Activated T-helper 9 cell treated with anti-CD3 and anti-CD28 coated beads, Interleukin-2, amount 50 U/mL, for 16 hours (primary cell): ENCODE measurements around the gene PHF21B.
"Not testable (repeated sequence)": the region's sequence is repeated elsewhere in the genome, so short reads cannot be mapped to it uniquely, and the experiment has no call there.

ENCODE experiments used
- DNase-seq: peaks from one replicate; pipeline ENCODE4 v3.0.0-alpha.2; 2020; ENCODE audit warnings: low read depth

The PHF21B gene

DNA sequence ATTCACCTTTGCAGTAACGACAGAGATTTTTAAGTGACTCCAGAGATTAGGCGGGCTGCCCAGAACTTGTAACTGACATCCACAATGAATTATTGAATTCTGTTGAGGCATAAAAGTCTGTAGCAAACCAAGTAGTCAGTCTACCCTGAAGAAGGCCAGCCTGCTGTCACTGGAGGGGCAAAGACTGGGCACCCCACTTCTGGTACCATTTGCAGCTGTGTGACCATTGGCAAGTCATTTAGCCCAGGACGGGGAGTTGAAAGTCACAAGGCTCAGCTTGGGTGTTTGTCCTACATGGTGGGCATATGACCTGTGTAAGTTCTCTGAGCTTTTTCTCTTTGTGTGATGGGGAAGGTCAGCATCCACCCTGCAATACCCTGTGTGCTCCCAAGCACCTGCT is 138.0 kb downstream of the PHF21B start:
- no peak for DNase-seq

DNA sequence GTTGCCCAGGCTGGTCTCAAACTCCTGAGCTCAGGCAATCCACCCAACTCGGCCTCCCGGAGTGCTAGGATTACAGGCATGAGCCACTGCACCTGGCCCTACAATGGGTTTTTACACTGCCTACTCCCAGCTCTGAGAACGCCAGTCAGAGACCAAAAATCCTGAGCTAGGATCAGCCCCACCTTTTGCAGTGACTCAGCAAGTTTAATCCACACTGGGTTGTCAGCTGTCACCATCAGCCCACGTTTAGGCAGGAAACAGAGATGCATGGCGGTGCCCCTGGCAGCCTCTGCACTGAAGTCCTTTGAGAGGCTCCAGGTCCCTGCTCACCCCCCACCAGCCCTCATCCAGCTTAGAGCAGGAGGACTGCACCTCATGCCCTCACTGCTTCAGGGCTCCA is 139.8 kb downstream of the PHF21B start:
- no peak for DNase-seq

DNA sequence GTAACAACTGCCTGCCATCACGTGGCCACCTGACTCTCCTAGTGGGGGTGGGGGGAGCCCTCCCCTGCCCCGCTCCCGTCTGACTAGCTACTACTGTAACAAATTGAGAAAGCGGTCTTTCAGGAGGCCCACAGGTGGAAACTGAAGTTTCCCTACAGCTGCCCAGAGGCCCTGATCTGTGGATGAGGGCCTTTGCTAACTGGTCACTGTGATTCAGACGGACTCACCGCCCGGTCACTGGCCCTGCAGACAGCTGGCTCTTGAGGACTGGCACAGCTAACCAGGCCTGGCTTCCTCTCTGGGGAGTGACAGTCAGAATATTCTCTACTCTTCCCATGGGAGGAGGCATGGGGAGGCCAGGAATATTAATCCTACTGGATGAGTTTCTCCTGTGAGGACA is 140.6 kb downstream of the PHF21B start:
- no peak for DNase-seq

DNA sequence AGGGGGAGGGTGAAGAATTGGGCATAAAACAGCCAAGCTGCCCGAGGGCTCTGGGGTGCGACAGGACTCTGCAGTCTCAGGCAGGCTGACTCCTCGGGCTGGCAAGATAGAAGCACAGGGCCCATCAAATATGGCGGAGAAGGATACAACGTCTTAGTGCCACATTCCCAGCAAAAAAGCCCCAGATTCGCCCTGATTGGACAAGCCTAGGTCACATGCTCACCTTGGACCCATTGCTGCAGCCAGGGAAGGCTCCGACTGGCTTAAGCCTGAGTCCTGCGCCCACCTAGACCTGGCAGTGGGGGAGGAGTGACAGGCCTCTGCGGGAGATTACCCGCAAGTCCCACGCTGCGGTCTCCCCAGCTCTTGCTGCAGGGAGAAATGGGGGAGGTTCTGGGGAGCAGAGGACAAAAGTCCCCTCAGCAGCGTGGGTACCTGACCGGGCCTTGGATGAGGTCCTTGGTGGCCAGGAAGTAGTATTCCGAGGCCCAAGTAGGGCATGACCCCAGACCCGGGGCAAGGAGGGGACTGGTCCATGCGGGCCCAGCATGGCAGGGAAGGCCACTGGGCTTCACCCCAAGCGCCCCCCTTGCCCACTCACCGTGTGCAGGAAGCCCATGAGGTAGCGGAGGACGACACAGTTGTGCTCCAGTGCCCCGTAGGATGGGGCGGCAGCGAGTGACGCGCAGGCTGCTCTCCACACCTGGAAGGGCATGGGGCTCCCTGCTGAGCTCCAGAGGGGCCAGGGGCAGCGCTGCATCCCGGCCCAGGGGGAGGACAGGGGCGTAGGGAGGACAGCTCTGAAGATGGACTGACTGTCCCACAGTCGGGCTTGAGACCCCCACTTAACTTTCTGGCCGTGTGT is 144.4 kb downstream of the PHF21B start:
- DNase-seq: no peak

DNA sequence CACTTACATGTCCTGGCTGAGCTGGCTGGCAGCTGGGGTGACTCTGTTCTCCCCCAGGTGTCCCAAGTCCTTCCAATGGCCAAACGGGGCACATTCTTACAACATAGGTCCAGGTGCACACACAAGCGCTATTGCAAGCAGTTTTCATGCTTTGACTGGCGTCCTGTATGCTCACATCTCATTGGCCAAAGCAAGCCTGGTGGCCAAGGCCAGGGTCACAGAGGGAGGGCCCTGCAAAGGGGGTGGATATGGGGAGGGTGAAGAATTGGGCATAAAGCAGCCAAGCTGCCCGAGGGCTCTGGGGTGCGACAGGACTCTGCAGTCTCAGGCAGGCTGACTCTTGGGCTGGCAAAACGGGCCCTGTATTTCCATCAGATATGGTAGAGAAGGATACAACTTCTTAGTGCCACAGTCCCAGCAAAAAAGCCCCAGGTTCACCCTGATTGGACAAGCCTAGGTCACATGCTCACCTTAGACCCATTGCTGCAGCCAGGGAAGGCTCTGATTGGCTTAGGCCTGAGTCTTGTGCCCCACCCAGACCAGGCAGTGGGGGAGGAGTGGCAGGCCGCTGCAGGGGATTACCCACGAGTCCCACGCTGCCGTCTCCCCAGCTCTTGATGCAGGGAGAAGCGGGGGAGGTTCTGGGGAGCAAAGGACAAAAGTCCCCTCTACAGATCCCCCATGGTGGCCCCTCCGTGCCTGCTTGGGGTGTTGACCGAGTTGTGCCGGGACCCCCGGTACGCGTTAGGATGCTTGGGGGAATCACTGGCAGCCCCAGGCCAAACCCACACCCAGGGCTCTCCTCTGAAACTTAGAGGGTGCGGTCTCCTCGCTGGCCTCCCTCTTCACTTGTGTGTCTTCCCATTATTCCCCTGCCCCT is 146.6 kb downstream of the PHF21B start:
- no peak for DNase-seq

DNA sequence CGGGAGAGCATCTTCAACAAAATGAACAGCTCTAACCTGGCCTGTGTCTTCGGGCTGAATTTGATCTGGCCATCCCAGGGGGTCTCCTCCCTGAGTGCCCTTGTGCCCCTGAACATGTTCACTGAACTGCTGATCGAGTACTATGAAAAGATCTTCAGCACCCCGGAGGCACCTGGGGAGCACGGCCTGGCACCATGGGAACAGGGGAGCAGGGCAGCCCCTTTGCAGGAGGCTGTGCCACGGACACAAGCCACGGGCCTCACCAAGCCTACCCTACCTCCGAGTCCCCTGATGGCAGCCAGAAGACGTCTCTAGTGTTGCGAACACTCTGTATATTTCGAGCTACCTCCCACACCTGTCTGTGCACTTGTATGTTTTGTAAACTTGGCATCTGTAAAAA is 147.5 kb downstream of the PHF21B start:
- no peak for DNase-seq

DNA sequence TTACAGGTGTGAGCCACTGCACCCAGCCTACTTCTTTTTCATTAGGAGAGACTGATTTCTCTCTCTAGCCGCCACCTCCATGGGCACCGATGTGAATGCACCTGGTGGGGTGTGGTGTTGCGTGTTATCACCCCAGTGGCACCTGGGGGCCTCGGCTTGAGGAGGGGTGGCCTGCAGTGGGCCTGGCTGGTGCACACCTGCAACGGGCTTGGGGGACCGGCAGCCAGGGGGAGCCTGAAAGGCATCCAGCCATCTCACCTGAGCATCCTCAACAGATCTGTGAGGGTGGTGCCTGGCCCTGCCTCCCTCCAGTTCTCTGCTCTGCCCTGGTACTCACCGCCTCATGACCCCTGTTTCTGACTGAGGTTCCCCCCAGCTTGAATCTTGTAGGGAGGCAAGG is 148.6 kb downstream of the PHF21B start:
- no peak for DNase-seq

DNA sequence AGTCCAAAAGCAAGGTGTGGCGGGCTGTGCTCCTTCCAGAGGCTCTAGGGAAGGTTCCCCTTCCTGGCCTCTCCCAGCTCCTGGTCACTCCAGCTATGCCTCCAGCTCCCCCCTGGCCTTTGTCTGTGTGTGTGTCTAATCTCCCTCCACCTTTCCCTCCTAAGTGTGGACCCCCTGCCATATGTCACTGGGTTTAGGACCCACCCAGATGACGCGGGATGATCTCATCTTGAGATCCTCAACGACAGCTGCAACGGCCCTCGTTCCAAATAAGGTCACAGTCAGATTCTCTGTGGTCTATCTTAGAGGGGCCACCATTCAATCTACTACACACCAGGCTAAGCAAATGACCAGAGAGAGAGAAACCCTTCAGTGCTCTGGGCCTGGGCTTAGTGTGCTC is 149.5 kb downstream of the PHF21B start:
- DNase-seq: no peak

DNA sequence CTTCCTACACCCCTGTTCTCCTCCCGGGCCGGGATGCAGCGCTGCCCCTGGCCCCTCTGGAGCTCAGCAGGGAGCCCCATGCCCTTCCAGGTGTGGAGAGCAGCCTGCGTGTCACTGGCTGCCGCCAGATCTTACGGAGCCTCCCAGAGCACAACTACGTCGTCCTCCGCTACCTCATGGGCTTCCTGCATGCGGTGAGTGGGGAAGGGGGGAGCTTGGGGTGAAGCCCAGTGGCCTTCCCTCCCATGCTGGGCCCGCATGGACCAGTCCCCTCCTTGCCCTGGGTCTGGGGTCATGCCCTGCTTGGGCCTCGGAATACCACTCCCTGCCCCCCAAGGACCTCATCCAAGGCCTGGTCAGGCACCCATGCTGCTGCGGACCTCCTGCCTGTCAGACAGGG is 150.2 kb downstream of the PHF21B start:
- no peak for DNase-seq

DNA sequence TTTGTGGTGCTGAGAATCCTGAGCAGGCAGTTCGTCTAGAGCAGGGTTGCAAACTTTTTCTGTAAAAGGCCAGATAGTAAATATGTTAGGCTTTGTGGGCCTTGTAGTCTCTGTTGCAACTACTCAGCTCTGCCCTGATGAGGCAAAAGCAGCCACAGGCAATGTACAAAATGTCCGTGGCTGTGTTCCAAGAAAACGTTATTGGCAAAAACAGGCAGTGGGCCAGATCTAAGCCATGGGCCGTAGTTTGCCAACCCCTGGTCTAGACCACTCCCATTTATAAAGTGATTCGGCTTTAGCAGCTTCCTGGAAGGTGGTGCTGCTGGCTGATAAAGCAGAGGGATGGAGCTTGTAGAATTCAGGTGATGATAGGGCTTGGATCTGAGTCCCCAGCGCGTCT is 151.0 kb downstream of the PHF21B start:
- not testable (repeated sequence) for DNase-seq

DNA sequence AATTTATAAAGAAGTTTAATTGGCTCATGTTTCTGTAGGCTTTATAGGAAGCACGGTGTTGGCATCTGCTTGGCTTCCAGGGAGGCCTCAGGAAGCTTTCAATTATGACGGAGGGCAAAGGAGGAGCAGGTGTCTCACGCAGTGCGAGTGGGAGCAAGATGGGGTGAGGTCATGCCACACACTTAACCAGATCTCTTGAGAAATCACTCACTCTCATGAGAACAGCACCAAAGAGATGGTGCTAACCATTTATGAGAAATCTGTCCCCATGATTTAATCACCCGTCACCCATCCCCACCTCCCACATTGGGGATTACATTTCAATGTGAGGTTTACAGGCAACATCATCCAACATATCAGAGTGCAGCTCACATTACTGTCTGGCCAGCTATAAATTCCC is 153.9 kb downstream of the PHF21B start:
- DNase-seq: no peak

DNA sequence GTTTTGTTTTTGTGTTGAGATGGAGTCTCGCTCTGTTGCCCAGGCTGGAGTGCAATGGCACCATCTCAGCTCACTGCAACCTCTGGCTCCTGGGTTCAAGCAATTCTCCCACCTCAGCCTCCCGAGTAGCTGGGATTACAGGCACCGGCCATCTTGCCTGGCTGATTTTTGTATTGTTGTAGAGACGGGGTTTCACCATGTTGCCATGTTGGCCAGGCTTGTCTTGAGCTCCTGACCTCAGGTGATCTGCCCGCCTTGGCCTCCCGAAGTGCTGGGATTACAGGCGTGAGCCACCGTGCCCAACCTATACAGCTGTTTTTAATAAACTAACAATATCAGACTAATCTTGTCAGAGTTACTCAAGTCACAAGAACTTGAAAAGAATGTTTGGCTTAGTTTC is 155.2 kb downstream of the PHF21B start:
- not testable (repeated sequence) for DNase-seq

DNA sequence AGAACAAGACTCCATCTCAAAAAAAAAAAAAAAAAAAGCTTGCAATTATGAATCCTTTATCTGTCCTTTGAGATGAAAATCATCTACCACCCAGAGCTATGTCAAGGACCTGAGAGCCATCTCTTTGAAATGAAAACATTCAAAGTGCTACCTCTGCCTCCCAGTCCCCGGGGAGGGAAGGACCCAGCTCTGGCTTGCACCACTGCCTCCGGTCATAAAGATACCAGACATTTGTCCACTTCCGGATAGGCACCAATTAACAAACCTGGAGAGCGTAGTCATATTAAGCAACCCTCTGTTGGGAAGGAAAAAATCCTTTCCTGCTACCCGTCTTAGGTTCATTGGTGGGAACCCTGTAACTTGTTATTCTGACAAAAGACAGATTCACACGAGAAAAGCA is 158.9 kb downstream of the PHF21B start:
- DNase-seq: no peak

DNA sequence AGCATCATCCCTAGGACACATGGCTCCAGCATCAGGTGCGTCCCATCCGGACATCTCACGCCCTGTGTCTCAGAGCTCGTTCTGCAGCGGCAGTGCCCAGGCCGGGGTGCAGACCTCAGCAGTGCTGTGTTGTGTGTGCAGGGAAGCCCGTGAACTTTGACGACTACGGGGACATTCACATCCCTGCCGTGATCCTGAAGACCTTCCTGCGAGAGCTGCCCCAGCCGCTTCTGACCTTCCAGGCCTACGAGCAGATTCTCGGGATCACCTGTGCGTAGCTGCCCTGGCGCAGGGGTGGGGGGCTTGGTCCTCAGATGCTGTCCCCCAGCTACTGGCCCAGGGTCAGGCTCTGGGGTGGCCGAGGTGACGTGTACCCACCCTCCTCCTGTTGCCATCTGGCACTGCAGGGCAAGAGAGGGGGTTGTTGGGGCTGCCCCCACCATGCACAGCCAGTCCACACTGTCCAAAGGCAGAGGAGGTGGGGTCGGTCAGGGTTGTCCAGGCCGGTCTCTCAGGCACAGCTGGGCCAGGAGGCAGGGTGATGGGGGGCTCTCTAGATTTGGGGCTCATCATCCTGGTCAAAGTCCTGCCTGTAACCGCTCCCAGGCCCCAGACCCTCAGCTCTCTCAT is 160.9 kb downstream of the PHF21B start:
- no peak for DNase-seq

DNA sequence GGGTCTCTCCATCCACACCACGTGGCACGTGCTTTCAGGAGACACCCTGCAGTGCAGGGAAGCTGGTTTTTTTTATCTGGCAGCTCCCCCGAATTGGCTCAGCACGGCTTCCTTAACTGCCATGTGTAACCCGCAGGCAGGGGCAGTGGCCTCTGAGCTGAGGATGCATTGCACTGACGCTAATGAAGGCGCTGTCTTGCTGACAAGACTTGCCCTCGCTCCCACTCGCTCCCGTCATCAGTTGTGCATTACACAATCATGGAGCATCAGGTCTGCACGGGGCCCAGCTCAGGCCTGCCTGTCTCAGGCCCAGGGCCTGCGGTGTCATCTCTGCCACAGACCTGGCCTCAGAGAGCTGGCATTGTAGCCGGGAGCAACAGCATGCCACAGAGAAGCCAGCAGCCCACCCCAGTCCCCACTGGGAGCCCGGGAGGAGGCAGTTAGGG is 161.5 kb downstream of the PHF21B start:
- no peak for DNase-seq

DNA sequence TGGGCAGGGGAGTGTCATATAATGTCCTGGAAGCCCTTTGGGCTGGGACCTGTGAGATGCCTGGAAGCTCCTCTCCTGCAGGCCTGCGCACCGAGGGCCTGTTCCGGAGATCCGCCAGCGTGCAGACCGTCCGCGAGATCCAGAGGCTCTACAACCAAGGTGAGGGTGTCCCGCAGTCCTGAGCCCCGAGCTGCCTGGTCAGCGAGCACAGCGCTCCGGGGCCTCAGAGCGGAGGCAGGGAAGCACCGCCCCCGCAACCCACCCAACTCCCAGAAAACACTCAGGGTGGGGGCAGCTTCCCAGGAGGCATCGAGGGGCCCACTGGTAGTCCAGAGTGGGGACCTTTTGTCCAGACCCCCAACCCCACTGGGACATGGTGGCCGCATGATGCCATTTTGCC is 161.9 kb downstream of the PHF21B start:
- DNase-seq: no peak

DNA sequence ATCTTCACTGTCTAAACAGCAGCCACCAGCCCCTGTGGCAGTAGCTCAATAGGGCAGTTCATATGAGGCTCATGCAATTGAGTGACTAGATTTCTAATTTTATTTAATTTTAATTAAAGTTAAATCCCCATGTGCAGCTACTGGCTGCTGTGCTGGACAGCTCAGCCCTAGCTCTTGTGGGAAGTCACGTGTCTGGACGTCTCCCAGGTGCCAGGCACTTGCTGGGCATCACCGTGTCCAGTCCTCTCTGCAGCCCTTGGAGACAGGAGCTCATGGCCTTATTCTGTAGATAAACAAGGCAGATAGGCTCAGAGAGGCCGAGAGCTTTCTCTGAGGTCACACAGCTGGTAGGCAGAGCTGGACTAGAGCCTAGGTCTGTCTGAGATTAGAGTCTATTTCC is 162.4 kb downstream of the PHF21B start:
- DNase-seq: no peak

DNA sequence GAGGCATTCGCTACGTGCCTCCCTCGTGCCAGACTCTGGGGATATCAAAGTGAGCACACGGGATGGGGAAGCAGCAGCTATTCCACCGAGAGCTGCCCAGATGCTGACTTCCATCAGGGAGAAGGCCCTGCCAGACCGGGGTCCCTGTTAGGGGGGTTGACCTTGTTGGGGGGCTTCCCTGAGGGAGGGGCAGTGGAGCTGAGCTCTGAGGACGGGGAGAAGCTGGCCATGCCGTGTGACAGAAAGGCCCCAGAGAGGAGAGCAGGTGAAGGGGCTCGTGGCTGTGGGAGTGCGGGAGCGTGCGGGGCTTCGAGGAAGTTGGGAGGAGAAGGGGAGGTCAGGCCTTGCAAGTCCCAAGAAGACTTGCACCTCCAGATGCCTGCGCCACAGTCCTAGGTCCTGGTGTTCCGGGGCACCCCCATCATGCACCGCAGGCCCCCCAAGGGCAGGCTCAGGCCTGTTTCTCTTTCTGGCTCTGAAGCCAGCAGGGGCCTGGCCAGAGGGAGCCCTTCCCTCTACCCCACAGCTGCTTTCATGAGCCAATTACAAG is 163.0 kb downstream of the PHF21B start:
- no peak for DNase-seq

DNA sequence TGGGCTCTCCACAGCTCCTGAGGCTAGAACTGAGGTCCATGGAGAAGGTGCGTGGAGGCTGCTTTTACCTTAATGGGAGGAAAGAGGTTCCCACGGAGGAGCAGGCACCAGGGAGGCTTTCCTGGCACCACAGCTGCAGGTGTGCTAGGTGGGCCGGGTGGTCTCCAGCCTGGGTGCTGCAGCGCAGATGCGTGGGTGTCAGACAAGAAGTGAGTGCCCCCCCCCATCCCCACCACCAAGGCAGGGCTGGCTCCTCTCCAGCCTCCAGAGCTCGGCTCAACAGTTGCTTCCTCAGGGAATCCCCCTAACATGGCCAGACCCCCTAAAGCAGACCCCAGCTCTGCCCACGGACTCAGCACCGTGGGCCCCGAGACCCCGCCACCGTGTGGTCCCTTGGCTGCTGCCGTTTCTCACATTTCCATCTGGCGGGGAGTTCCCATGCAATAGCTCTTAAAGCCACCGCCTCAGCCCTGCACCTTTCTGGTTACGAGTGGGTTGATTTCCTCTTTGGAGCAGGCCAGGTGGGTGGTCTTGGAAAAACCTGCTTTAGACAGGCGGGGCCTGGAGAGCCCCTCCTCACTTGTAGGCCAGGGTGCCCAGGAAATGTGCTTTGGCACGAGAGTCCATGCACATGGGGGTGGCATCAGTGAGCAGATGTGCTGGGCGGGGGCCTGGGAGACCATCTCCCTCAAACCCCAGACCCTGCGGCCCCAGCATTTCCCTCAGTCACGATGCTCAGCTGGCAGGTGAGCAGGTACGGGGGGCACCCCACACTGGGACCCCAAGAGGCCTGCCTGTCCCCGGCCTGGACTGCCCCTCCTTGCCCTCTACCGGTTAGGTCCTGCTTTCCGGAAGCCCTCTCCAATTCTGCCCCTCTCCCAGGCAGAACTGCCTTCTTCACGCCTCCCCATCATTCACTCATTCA is 163.7 kb downstream of the PHF21B start:
- no peak for DNase-seq

DNA sequence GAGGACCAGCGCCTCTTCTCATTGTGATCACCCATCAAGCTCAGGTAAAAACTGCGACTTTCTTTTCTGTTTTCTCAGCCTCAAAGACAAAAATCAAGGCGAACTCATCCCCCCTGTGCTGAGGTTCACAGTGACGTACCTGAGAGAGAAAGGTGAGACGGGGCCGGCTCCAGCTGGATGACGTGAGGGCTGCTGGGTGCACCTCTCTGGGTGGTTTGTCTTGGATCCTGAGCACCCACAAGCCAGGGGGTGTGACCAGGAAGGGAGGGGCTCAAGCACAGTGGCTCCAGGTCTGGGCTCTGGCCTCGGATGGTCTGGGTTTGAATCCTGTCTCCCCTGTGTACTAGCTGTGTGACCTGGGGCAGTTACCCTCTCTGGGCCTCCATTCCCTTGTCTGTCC is 164.6 kb downstream of the PHF21B start:
- no peak for DNase-seq

DNA sequence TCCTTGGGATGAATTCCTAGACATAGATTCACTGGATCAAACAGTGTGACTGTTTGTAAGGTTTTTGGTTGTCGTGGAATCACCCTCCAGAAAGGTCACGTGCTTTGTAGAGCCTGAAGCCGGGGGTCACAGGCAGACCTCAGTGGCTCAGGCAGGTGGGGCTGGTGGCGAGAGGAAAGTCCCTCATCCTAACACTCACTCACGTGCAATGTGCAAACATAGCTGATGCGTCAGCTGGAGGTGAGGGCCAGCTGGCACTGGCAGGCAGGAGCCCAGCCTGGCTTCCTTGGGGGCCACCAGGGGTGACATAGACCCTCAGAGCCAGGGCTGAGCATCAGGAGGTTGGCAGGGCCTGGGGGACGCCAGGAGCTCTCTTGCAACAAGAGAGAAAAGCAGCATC is 167.4 kb downstream of the PHF21B start:
- no peak for DNase-seq
